GM19372 (cell line): ENCODE measurements around the gene EBLN2.

Source experiments
- ATAC-seq: cut with Tn5 transposase; IDR thresholded peaks from one replicate; pipeline ENCODE4 v1.9.1; 2021; ENCODE audit warnings: mild to moderate bottlenecking, low read depth, moderate library complexity; ENCODE audit not compliant: unreplicated experiment

The EBLN2 gene

GRCh38 chr3:73061416-73061815 is at the start of gene EBLN2:
Gene EBLN2, plus strand, starts transcription at chr3:73061659. Its CDS starts 423 bp downstream, at chr3:73062082.
- no peak for ATAC-seq

DNA sequence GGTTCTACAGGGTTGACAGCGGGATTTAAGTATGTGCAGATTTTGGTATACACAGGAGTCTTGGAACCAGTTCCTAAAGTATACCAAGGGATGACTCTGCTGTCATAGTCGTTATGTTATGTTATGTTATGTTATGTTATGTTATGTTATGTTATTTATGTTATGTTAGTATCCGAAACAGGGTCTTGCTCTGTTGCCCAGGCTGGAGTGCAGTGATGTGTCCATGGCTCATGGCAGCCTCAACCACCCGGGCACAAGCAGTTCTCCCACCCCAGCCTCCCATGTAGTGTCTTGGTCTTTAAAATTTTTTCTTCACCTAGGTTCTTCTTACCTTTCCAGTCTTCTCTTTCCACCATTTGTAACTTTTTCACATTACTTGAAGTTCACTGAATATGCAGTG is 43.2 kb upstream of the EBLN2 start:
- ATAC-seq = no peak

- no peak for ATAC-seq
Measured at GRCh38 chr3:73018790-73019441, 42.5 kb upstream of the EBLN2 start.

- no peak for ATAC-seq
Measured at GRCh38 chr3:73021301-73021835, 40.1 kb upstream of the EBLN2 start.

DNA sequence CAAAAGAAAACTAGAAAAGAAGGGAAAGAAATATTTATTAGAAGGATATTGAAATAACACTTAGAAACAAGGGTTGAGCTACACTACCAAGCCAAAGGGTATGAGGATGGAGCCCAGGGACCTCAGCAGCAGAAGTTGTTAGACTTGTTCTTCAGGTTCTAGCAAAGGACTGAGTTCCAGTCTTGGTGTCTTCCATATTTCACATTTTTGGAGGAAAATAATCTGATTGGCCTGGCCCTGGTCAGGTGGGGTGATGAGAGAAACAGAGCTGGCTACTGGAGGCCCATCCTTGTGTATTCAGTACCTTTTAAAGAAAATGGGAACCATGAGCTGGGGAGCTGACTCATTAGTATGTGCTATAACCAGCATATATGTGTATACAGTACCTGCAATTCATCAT is 36.6 kb upstream of the EBLN2 start:
- no peak for ATAC-seq

GRCh38 chr3:73026111-73026759 is 35.2 kb upstream of the EBLN2 start:
- ATAC-seq = no peak

GRCh38 chr3:73026760-73027113 is 34.7 kb upstream of the EBLN2 start:
- no peak for ATAC-seq

- no peak for ATAC-seq
Measured at GRCh38 chr3:73028803-73029202, 32.7 kb upstream of the EBLN2 start.

DNA sequence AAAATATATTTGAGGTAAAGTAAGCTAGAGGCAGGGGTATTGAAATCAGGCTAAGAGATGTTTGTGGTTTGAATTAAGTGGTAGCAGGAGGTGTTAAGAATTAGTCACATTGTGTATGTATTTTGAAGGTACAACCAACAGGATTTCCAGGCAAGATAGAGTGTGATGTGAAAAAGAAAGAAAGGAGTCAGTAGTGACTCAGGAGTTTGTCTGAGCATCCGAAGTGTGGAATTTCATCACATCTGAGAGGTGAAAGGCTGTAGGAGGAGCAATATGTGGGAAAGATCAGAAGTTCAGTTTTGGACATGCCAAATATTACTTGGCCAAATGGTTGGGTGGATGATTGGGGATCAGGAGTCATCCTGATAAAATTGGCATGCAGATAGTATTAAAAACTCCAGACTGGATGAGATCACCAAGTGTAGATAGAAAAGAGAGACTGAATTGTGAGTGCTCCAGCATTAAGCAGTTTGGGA is 32.1 kb upstream of the EBLN2 start:
- ATAC-seq = no peak

- ATAC-seq = no peak
Measured at GRCh38 chr3:73030073-73030597, 31.3 kb upstream of the EBLN2 start.

GRCh38 chr3:73031573-73032103 is 29.8 kb upstream of the EBLN2 start:
- no peak for ATAC-seq

- no peak for ATAC-seq
Measured at GRCh38 chr3:73036694-73037591, 24.5 kb upstream of the EBLN2 start.

GRCh38 chr3:73041537-73041936 is 19.9 kb upstream of the EBLN2 start:
- ATAC-seq = no peak

GRCh38 chr3:73043414-73043813 is 18.0 kb upstream of the EBLN2 start:
- no peak for ATAC-seq

GRCh38 chr3:73045391-73045790 is 16.1 kb upstream of the EBLN2 start:
- no peak for ATAC-seq

DNA sequence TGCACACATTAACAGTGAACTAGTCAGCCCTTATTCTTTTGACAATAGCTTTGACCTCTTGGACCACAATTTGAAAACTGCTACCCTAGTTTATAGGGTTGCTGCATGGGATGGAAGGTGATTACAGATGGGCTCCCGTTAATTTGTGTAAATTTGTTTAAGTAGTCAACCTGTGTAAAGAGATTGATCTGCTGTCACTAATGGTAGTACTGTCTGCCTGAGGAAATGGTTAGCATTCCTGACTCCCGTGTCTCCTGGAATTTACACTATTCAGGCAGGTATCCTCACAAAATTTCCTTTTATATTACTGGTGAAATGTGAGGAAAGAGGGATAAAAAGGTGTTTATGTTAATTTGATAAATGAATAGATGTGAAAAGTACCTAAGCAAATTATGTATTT is 15.3 kb upstream of the EBLN2 start:
- no peak for ATAC-seq

- no peak for ATAC-seq
Measured at GRCh38 chr3:73049319-73049718, 12.1 kb upstream of the EBLN2 start.

GRCh38 chr3:73052857-73053256 is 8.6 kb upstream of the EBLN2 start:
- ATAC-seq = no peak

DNA sequence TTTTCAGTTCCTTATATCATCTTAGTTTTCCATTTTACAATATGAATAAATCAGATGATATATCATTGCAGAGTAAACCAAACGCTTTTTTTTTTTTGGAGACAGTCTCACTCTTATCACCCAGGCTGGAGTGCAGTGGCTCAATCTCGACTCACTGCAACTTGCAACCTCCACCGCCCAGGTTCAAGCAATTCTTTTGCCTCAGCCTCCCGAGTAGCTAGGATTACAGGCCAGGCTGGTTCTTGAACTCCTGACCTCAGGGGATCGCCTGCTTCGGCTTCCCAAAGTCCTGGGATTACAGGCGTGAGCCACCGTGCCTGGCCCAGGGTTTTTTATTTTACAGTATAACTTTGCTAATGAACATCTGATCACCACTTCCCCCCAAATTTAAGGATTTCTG is 5.9 kb upstream of the EBLN2 start:
- ATAC-seq = no peak

DNA sequence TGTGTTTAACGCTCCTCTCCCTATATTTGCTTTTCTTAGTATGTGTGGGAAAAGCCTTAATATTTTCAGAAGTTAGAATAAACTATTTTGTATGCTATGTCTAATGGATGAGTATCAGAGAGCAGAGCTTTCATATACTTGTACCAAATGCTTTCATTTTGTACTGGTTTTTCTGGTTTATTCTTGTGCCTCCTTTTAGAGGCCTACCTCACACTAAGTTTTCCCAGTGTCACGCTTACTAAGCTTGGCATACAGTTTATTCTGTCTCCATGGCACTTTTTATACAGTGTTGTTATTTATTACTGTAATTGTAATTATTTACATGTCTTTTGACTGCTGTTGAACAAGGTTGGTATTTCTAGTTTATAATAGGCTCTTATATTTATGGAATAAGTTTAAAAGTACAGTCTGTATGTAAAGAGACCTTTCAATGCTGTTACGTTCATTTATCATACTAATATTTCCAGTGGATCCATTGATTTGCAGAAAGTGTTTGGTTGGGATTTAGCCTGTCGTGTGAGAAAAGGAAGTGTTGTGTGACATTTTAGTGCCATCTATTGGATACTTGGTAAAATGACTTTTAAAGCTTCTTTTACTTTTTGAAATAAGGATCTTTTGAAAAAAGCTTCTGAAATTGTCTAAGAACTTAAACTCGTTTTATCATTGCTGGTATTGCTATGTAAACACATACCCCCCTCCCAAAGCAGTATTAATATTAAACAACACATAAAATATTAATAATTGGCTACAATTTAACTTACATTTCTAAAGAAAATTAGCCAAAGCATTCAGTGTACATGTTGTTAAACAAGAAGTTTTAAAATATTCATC is 5.2 kb upstream of the EBLN2 start:
- ATAC-seq = no peak
